Esophagus squamous epithelium (tissue), 4 donors: ENCODE results near the gene ADAM12.

Experiments used
- CTCF ChIP-seq, 6 experiments: fragments of 450-650 bp in 4 of 6; fragments of 200-600 bp in 2 of 6; sonication (generic) in 2 of 6; IDR thresholded peaks; one replicate each; pipeline ENCODE4 v1.5.1; 2016 to 2019; ENCODE audit warnings: antibody characterized with exemption in 6 of 6, mild to moderate bottlenecking in 4 of 6, moderate library complexity in 4 of 6
- POLR2A ChIP-seq, 4 donors: fragments of 450-650 bp; IDR thresholded peaks; one replicate each; pipeline ENCODE4 v1.6.1; 2017; ENCODE audit warnings: antibody characterized with exemption in 4 of 4, mild to moderate bottlenecking in 4 of 4, moderate library complexity in 3 of 4

DNA sequence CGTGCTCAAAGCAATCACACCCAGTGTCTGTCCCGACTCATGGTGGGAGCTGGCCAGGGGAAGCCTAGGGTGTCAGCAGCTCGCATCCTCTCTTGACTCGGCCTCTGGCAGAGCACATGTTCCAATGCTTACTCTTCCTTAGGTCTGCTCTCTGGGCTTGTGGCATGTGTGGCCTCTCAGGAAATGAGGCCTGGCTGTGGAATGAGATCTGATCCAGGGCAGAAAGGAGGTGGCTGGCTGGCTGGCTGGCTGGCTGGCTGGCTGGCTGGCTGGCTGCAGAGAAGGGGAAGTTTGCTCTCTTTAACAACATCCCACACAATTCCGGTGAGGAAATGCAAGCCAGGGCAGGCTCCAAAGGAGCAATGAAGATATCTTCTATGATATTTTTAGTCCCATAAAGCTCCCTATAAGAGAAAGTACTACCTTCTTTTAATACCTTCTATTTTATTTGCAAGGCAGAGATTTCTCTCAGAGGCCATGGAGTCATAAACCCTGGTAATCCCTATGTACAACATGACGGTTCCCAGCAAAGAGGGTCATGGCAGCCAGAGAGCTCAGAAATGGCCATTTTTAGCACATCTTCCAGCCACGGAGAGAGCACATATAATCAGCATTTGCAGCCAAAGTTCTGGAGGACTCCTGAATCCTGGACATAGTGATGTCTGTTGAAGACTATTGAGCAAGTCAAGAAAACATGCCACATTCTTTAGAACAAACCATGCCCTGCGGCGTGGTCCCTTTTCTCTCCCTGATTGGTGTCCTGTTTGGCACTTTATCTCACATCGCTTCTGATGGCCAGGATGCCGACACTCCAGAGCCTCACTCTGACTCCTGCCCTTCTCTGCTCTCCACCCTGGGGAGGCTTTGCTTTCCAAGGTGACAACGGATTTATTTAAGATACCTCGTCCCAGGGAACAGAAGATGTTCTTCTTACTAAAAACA is 338.2 kb downstream of the ADAM12 start:
- no peak for TF ChIP-seq CTCF (IDR thresholded peaks at IDR 0.05)
- no peak for TF ChIP-seq POLR2A (IDR thresholded peaks at IDR 0.05)
